Measurements from ENCODE around the gene FARS2.

DNA sequence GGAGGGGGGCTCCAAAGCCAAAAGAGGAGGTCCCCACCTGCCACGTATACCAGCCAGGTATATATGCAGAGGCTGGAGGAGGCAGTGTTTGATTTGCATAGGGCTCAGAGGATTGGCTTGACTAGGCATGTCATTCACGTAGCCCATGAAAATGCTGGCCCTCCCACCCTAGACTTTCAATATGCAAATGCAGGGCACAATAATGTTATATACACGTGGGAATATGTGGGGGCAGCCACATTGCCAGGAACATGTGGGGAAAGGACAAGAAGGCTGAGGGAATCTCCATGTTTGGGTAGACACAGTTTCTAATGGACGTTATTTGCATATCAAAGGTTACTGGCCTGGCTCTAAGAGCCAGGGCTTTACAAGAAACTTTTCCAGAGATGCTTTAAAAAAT, 301.8 kb downstream of the FARS2 start:
- TF ChIP-seq, protein P1, sequence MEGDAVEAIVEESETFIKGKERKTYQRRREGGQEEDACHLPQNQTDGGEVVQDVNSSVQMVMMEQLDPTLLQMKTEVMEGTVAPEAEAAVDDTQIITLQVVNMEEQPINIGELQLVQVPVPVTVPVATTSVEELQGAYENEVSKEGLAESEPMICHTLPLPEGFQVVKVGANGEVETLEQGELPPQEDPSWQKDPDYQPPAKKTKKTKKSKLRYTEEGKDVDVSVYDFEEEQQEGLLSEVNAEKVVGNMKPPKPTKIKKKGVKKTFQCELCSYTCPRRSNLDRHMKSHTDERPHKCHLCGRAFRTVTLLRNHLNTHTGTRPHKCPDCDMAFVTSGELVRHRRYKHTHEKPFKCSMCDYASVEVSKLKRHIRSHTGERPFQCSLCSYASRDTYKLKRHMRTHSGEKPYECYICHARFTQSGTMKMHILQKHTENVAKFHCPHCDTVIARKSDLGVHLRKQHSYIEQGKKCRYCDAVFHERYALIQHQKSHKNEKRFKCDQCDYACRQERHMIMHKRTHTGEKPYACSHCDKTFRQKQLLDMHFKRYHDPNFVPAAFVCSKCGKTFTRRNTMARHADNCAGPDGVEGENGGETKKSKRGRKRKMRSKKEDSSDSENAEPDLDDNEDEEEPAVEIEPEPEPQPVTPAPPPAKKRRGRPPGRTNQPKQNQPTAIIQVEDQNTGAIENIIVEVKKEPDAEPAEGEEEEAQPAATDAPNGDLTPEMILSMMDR (IDR thresholded peaks at IDR 0.05; ENCODE audit: extremely low read depth in 1 of 2, insufficient read depth in 1 of 2, low read depth in 1 of 2, low read length in 2 of 2): no peak
- TF ChIP-seq POLR2A (IDR thresholded peaks at IDR 0.05; ENCODE audit: low read depth, low read length): no peak
- TF ChIP-seq JUN (IDR thresholded peaks at IDR 0.05; ENCODE audit: borderline replicate concordance, insufficient read depth, insufficient read length, low read depth): no peak
- TF ChIP-seq POLR2AphosphoS5 (IDR thresholded peaks at IDR 0.05; ENCODE audit: insufficient read depth, low read depth, low read length): no peak
- no peak for TF ChIP-seq EZH2 (IDR thresholded peaks at IDR 0.05; ENCODE audit: borderline replicate concordance, low read depth, low read length, severe bottlenecking)
- no peak for TF ChIP-seq MYC (IDR thresholded peaks at IDR 0.05; ENCODE audit: low read depth, low read length)
- TF ChIP-seq GATA2 (IDR thresholded peaks at IDR 0.05; ENCODE audit: insufficient read depth, insufficient read length, low read depth, low read length): no peak
